HG02943 (cell line): ENCODE data around the gene MARF1.
"Not testable (repeated sequence)": the region's sequence is repeated elsewhere in the genome, so short reads cannot be mapped to it uniquely, and the experiment has no call there.

Source experiments
- ATAC-seq: cut with Tn5 transposase; IDR thresholded peaks from one replicate; pipeline ENCODE4 v1.9.1; 2021; ENCODE audit warnings: mild to moderate bottlenecking, low read depth, moderate library complexity; ENCODE audit not compliant: unreplicated experiment

Gene MARF1

GRCh38 chr16:15655561-15655960, 12.6 kb upstream of the MARF1 start:
- not testable (repeated sequence) for ATAC-seq

- no peak for ATAC-seq
Observed at GRCh38 chr16:15654591-15654990, 11.6 kb upstream of the MARF1 start.

- no peak for ATAC-seq
Observed at GRCh38 chr16:15653227-15653626, 10.3 kb upstream of the MARF1 start.

- no peak for ATAC-seq
Observed at GRCh38 chr16:15652293-15653001, 9.5 kb upstream of the MARF1 start.

GRCh38 chr16:15650698-15651171, 7.8 kb upstream of the MARF1 start:
- no peak for ATAC-seq

- peak; percentile 64 for ATAC-seq
Observed at GRCh38 chr16:15650019-15650697, 7.2 kb upstream of the MARF1 start, which contains the start of gene NDE1. TSS of gene NDE1 (plus strand) at chr16:15650245. CDS start at chr16:15664779, 14,534 bp downstream.

GRCh38 chr16:15649727-15650018, 6.7 kb upstream of the MARF1 start:
- no peak for ATAC-seq

GRCh38 chr16:15649311-15649710, 6.4 kb upstream of the MARF1 start:
- ATAC-seq = not testable (repeated sequence)

- ATAC-seq = no peak
Observed at GRCh38 chr16:15648135-15648730, 5.3 kb upstream of the MARF1 start.

- no peak for ATAC-seq
Observed at GRCh38 chr16:15647294-15648014, 4.5 kb upstream of the MARF1 start.

GRCh38 chr16:15646557-15647293, 3.8 kb upstream of the MARF1 start:
- ATAC-seq = not testable (repeated sequence)

- not testable (repeated sequence) for ATAC-seq
Observed at GRCh38 chr16:15644962-15645465, 2.1 kb upstream of the MARF1 start.

GRCh38 chr16:15644267-15644961, 1.5 kb upstream of the MARF1 start:
- ATAC-seq = no peak

GRCh38 chr16:15643946-15644250, 944 bp upstream of the MARF1 start:
- no peak for ATAC-seq

- ATAC-seq = peak; percentile 57
Observed at GRCh38 chr16:15642557-15643047, 352 bp downstream of the MARF1 start.

GRCh38 chr16:15641753-15642556, 999 bp downstream of the MARF1 start:
- ATAC-seq = no peak

GRCh38 chr16:15640966-15641365, 2.0 kb downstream of the MARF1 start:
- ATAC-seq = no peak

- ATAC-seq = no peak
Observed at GRCh38 chr16:15639061-15639568, 3.8 kb downstream of the MARF1 start.
